SU-DHL-6 (cell line): ENCODE results near the gene CHTOP.
"Not testable (repeated sequence)": the region's sequence is repeated elsewhere in the genome, so short reads cannot be mapped to it uniquely, and the experiment has no call there.

Experiments
- H2AFZ ChIP-seq: fragments of 200-600 bp; sonication (generic); 2 replicates; pipeline ENCODE4 v1.6.1; 2014; ENCODE audit warnings: low read depth, mild to moderate bottlenecking, moderate library complexity, mixed read lengths, antibody characterized with exemption, low read length; ENCODE audit not compliant: severe bottlenecking
- H3F3A ChIP-seq: fragments of 200-600 bp; shearing (Covaris generic); 2 replicates; pipeline ENCODE4 v1.6.0; 2016; ENCODE audit warnings: antibody characterized with exemption, mild to moderate bottlenecking; ENCODE audit not compliant: insufficient read depth
- H3K27ac ChIP-seq: fragments of 200-600 bp; sonication (generic); 2 replicates; pipeline ENCODE4 v1.5.1; 2016; ENCODE audit warnings: low read depth, mild to moderate bottlenecking, low read length, moderate library complexity, mixed read lengths
- H3K27me3 ChIP-seq: fragments of 200-600 bp; sonication (generic), shearing (Covaris generic); 2 replicates; pipeline ENCODE4 v1.6.0; 2014; ENCODE audit warnings: mild to moderate bottlenecking, low read length
- H3K36me3 ChIP-seq: fragments of 200-600 bp; sonication (generic); 2 replicates; pipeline ENCODE4 v1.6.1; 2014; ENCODE audit warnings: mild to moderate bottlenecking, low read length, mixed read lengths
- H3K4me2 ChIP-seq: fragments of 300-600, 200-600 bp; shearing (Covaris generic), sonication (generic); 2 replicates; pipeline ENCODE4 v1.6.0; 2014; ENCODE audit warnings: low read length, low read depth, mild to moderate bottlenecking; ENCODE audit not compliant: poor library complexity, severe bottlenecking
- H3K4me3 ChIP-seq: fragments of 200-600 bp; sonication (generic); 2 replicates; pipeline ENCODE4 v1.5.1; 2014; ENCODE audit warnings: antibody characterized with exemption, low read length, mild to moderate bottlenecking, mixed read lengths; ENCODE audit not compliant: insufficient read depth, poor library complexity, severe bottlenecking
- H3K79me2 ChIP-seq: fragments of 200-600 bp; sonication (generic); 2 replicates; pipeline ENCODE4 v1.6.1; 2014; ENCODE audit warnings: mild to moderate bottlenecking, low read length, moderate library complexity; ENCODE audit not compliant: insufficient read depth
- H3K9ac ChIP-seq: fragments of 200-600 bp; sonication (generic); 2 replicates; pipeline ENCODE4 v1.7.0; 2014; ENCODE audit warnings: mild to moderate bottlenecking, low read length
- H3K9me2 ChIP-seq: fragments of 200-600 bp; sonication (generic); replicated peaks from 2 replicates; pipeline ENCODE4 v1.6.1; 2014; ENCODE audit warnings: low read length; ENCODE audit not compliant: insufficient read depth
- H3K9me3 ChIP-seq: fragments of 200-600 bp; sonication (generic); 2 replicates; pipeline ENCODE4 v1.6.1; 2014; ENCODE audit warnings: low read length, mixed read lengths; ENCODE audit not compliant: insufficient read depth
- H4K20me1 ChIP-seq: fragments of 200-600 bp; sonication (generic); 2 replicates; pipeline ENCODE4 v1.6.1; 2014; ENCODE audit warnings: low read depth, mild to moderate bottlenecking, antibody characterized with exemption, low read length, moderate library complexity, mixed read lengths
- EZH2phosphoT487 ChIP-seq: fragments of 200-600 bp; sonication (generic), shearing (Covaris generic); conservative IDR thresholded peaks from 2 replicates; pipeline ENCODE4 v1.6.1; 2018; ENCODE audit warnings: mild to moderate bottlenecking, antibody characterized with exemption, low read length, moderate library complexity, mixed read lengths
- TF ChIP-seq, protein P1 (sequence below): fragments of 200-600 bp; sonication (generic); IDR thresholded peaks from one replicate; pipeline ENCODE4 v1.5.1; 2017; ENCODE audit warnings: antibody characterized with exemption, mild to moderate bottlenecking, low read length, moderate library complexity; ENCODE audit not compliant: insufficient read depth, poor library complexity, severe bottlenecking

The CHTOP gene

DNA sequence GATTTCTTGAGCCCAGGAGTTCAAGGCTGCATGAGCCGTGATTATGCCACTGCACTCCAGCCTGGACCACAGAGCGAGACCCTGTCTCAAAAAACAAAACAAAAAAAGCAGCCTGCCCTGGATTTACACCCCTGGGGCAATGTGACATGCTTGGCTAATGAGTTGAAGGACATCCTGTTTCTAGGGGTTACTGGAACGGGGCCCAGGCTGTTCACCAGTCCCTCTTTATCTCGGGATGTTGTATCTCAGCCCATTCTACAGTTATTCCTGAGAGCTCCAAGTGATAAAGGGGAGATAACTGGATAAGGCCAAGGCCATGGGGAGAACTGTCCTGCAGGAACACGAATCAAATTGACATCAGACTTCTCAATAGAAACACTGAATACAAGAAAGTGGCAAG, 46.6 kb upstream of the CHTOP start:
- H3K79me2 ChIP-seq = no peaks in the 10 kb centered on the region
- no peaks in the 10 kb centered on the region for H3F3A ChIP-seq
- no peaks in the 10 kb centered on the region for H3K27me3 ChIP-seq
- H3K9me2 ChIP-seq = no peaks in the 10 kb centered on the region
- TF ChIP-seq, protein P1, sequence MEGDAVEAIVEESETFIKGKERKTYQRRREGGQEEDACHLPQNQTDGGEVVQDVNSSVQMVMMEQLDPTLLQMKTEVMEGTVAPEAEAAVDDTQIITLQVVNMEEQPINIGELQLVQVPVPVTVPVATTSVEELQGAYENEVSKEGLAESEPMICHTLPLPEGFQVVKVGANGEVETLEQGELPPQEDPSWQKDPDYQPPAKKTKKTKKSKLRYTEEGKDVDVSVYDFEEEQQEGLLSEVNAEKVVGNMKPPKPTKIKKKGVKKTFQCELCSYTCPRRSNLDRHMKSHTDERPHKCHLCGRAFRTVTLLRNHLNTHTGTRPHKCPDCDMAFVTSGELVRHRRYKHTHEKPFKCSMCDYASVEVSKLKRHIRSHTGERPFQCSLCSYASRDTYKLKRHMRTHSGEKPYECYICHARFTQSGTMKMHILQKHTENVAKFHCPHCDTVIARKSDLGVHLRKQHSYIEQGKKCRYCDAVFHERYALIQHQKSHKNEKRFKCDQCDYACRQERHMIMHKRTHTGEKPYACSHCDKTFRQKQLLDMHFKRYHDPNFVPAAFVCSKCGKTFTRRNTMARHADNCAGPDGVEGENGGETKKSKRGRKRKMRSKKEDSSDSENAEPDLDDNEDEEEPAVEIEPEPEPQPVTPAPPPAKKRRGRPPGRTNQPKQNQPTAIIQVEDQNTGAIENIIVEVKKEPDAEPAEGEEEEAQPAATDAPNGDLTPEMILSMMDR = no peak
- no peak for TF ChIP-seq EZH2phosphoT487
- H4K20me1 ChIP-seq = no peaks in the 10 kb centered on the region
- H3K9me3 ChIP-seq = no peaks in the 10 kb centered on the region
- H3K27ac ChIP-seq = no peak overlapping the region
- no peaks in the 10 kb centered on the region for H3K36me3 ChIP-seq
- no peak overlapping the region for H2AFZ ChIP-seq
- no peak overlapping the region for H3K9ac ChIP-seq
- no peak overlapping the region for H3K4me3 ChIP-seq
- H3K4me2 ChIP-seq = no peak overlapping the region

DNA sequence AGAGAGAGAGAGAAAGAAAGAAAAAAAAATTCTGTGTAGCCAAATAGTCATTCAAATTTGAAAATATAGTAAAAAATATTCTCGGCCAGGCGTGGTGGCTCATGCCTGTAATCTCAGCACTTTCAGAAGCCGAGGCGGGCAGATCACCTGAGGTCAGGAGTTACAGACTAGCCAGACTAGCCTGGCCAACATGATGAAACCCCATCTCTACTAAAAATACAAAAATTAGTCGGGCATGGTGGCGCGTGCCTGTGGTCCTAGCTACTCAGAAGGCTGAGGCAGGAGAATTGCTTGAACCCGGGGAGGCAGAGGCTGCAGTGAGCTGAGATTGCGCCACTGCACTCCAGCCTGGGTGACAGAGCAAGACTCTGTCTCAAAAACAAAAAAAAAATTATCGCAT, 45.8 kb upstream of the CHTOP start:
- H3K27me3 ChIP-seq, H2AFZ ChIP-seq, H3K36me3 ChIP-seq, H3F3A ChIP-seq, H3K9me3 ChIP-seq, H3K27ac ChIP-seq, H3K9me2 ChIP-seq, H3K9ac ChIP-seq, H4K20me1 ChIP-seq, H3K4me2 ChIP-seq, H3K4me3 ChIP-seq, H3K79me2 ChIP-seq: not testable (repeated sequence)

DNA sequence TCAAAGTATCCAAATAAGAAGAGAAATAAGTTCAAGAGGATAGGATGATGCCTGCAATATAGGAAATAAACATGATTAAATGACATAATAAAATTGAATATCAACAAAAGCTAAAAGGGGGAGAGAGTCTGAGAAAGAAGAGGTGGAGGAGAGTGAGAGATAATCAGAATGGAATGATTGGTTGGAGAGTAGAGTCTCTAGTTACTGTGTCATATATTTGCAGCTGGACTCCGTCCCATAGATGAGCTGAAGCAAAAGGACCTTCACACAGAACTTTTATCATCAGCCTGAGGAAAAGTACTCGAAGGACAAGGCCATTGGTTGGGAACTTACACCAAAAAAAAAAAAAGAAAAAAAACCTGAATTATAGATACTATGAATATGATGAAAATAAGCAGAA, 45.4 kb upstream of the CHTOP start:
- no peak for TF ChIP-seq EZH2phosphoT487
- TF ChIP-seq, protein P1 = no peak
- Histone ChIP-seq H3K4me2 (no peak overlapping the region), H2AFZ (no peak overlapping the region)

DNA sequence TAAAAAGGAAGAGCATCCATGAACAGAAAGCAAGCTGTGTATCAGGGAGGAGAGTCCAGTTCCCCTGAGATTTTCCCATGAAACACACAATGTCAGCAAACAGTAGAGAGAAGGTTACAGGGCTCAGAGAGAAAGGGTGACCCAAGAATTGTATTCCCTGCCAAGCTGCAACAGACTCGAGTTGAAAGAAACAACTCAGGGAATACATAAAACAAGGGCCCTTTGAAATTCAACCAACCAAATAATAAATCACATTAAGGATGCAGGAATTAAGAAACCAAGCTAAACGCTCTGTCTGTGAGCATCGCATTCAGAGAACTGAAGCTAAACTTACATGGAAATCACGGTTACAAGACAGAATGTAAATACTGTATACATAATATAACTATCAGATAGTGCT, 41.1 kb upstream of the CHTOP start:
- no peaks in the 10 kb centered on the region for H3K79me2 ChIP-seq
- H3K9me2 ChIP-seq = no peaks in the 10 kb centered on the region
- H3K4me2 ChIP-seq = no peak overlapping the region
- no peak for TF ChIP-seq EZH2phosphoT487
- TF ChIP-seq, protein P1 = no peak
- no peaks in the 10 kb centered on the region for H3K27me3 ChIP-seq
- H4K20me1 ChIP-seq = no peaks in the 10 kb centered on the region
- no peaks in the 10 kb centered on the region for H3K9me3 ChIP-seq
- no peak overlapping the region for H3K4me3 ChIP-seq
- no peak overlapping the region for H3K27ac ChIP-seq
- no peaks in the 10 kb centered on the region for H3K36me3 ChIP-seq
- H3F3A ChIP-seq = no peaks in the 10 kb centered on the region
- H3K9ac ChIP-seq = no peak overlapping the region
- peak overlapping the region; percentile 24 for H2AFZ ChIP-seq

More for the DNA sequence above, 45.4 kb upstream of the CHTOP start:
- no peaks in the 10 kb centered on the region for H3K27me3 ChIP-seq
- no peaks in the 10 kb centered on the region for H3K9me2 ChIP-seq
- H3K4me3 ChIP-seq = no peak overlapping the region
- H3K36me3 ChIP-seq = no peaks in the 10 kb centered on the region
- no peaks in the 10 kb centered on the region for H3K79me2 ChIP-seq
- H3K27ac ChIP-seq = no peak overlapping the region
- H4K20me1 ChIP-seq = no peaks in the 10 kb centered on the region
- no peak overlapping the region for H3K9ac ChIP-seq
- no peaks in the 10 kb centered on the region for H3F3A ChIP-seq
- no peaks in the 10 kb centered on the region for H3K9me3 ChIP-seq
